Epithelial cell of proximal tubule (primary cell): ENCODE data around the gene HDDC2. TPM values are rescaled to one million over a fixed set of nuclear protein-coding genes. Genes with fewer than 3 reads are reported as not detected.

Experiments
- DNase-seq: peaks from one replicate; pipeline ENCODE4 v3.0.0-alpha.2; 2011; ENCODE audit warnings: low read depth
- H3K4me3 ChIP-seq: 2 replicates; pipeline ENCODE4 v1.5.1; 2011; ENCODE audit warnings: low read depth, mild to moderate bottlenecking, low read length
- CTCF ChIP-seq: conservative IDR thresholded peaks from 2 replicates; pipeline ENCODE4 v1.5.1; 2012; ENCODE audit warnings: low read depth, mild to moderate bottlenecking, low read length
- total RNA-seq: library from RNA; depleted of rRNA; stranded (reverse); fragments of >200 nt; gene quantifications from 2 replicates; pipeline ENCODE4 v1.2.3, GENCODE V29; 2015

HDDC2 gene
- total RNA-seq, 1 donor from 2014 or later = 66.4 TPM

GRCh38 chr6:125253881-125254280 lies 47.9 kb downstream of the HDDC2 start:
- TF ChIP-seq CTCF = no peak
- DNase-seq = no peak
- H3K4me3 ChIP-seq = no peak overlapping the region

GRCh38 chr6:125252891-125253290 lies 48.9 kb downstream of the HDDC2 start:
- DNase-seq = no peak
- no peak for TF ChIP-seq CTCF
- no peak overlapping the region for H3K4me3 ChIP-seq

- no peak overlapping the region for H3K4me3 ChIP-seq
- TF ChIP-seq CTCF = no peak
- no peak for DNase-seq
Observed at GRCh38 chr6:125251516-125252220, 50.1 kb downstream of the HDDC2 start.

GRCh38 chr6:125250511-125250910 lies 51.3 kb downstream of the HDDC2 start:
- no peak overlapping the region for H3K4me3 ChIP-seq
- DNase-seq = no peak
- no peak for TF ChIP-seq CTCF

GRCh38 chr6:125248136-125248535 lies 53.6 kb downstream of the HDDC2 start:
- no peak for TF ChIP-seq CTCF
- no peak overlapping the region for H3K4me3 ChIP-seq
- no peak for DNase-seq

GRCh38 chr6:125246566-125246965 lies 55.2 kb downstream of the HDDC2 start:
- TF ChIP-seq CTCF = no peak
- DNase-seq = no peak

GRCh38 chr6:125245523-125246264 lies 56.1 kb downstream of the HDDC2 start:
- no peak for DNase-seq
- H3K4me3 ChIP-seq = no peak overlapping the region
- TF ChIP-seq CTCF = no peak

More at GRCh38 chr6:125246566-125246965, 55.2 kb downstream of the HDDC2 start:
- no peak overlapping the region for H3K4me3 ChIP-seq
